Activated gamma-delta T cell treated with Interleukin-2 at 50 U/mL for 16 hours (primary cell): ENCODE results near the gene LRRC28.

Source experiments
- DNase-seq: peaks from one replicate; pipeline ENCODE4 v3.0.0-alpha.2; 2020

The LRRC28 gene

GRCh38 chr15:99307735-99308134 is 56.5 kb downstream of the LRRC28 start:
- no peak for DNase-seq

- DNase-seq, result no peak
Observed at GRCh38 chr15:99310745-99311144, 59.5 kb downstream of the LRRC28 start.

DNA sequence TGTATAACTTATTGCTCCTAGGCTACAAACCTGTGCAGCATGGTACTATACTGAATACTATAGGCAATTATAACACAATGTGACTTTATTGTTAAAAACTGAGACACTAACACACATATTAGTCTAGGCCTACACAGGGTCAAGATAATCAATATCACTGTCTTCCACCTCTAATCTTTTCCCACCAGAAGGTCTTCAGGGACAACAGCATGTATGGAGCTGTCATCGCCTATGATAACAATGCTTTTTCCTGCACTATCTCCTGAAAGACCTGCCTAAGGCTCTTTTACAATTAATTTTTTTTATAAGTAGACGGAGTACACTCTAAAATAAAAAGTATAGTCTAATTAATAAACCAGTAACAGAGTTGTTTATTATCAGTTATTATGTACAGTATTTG is 60.9 kb downstream of the LRRC28 start:
- no peak for DNase-seq

DNA sequence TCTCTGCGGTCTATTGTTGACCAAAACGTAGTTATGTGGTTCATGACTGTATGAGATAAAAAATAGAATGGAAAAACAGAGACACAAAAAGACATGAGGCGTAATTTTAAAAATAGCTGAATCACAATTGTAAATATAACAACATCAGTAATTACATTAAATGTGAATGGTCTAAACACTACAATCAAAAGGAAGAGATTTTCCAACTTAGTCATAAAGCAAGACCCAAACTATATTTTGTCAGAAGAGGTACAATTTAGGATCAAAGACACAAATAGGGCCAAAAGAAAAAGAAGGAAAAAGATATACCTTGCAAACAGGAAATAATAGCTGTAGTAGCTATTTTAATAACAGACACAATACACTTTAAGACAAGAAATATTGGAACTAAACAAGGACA is 61.5 kb downstream of the LRRC28 start:
- no peak for DNase-seq

DNA sequence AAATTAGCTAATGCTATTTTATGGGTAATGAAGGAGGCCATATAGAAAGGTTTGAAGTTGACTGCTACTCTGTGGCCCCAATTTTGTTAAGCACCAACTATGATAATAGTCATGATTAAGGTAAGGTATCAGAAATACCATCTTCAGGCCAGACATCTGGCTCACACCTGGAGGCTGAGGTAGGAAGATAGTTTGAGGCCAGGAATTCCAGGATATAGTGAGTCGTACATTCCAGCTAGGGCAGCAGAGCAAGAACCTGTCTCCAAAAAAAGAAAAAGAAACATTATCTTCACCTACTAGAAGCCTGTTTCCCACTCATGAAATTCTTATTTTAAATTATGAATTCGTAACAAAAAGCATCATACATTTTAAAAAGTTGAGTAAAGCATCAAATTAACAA is 64.4 kb downstream of the LRRC28 start:
- no peak for DNase-seq

DNA sequence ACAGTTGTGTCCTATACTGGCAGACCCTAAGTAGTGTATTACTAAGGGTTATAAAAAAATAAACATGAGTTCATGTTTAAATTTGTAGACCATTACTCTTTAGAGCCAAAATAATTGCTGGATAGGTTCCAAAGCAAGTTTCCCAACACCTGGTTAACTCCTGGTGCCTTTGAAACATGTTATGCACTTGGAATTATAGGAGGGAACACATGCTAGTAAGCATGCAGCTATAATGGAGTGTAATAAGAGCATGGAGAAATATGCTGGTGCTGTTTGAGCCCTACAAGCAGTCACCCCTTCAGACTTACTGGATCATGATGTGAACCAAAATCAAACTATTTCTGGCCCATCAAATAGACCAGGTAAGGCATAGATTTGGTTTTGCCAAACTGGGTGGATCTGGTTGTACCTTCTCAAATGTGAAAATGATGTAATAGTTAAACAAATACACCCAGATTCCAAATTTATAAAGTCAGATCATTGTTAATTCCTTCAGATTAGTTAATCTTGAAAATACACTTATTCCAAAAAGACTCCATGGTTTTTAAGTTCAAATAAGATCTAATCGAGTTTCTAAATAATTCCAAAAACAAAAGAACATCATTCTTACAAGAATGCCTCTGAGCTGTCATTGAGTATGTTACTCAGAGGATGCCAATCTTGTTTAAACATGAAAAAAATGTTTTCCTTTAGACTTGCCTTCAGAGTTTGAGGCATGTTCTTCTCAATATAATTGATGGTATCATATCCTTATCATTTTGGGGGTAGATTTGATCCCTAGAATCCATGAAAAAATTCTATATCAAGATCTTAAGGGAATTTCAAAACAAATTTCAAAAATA is 69.3 kb downstream of the LRRC28 start:
- no peak for DNase-seq

DNA sequence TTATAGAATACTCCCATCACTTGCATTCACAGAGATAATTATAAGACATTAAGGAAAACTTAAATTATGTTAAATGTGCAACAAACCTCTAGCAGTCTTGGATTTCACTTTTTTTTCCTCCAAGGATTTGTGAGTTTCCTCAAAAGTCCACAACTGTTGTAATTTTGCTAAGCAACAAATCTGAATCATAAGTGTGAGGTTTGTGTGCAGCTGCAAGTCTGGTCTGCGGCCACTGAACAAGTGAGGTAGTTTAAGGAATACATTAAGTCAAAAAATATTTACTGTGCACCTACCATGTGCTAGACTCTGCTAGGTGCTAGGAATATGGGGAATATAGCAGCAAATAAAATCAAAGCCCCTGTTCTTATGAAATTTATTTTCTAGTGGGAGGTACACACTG is 70.2 kb downstream of the LRRC28 start:
- no peak for DNase-seq

GRCh38 chr15:99322643-99323405 is 71.5 kb downstream of the LRRC28 start:
- DNase-seq, result no peak

DNA sequence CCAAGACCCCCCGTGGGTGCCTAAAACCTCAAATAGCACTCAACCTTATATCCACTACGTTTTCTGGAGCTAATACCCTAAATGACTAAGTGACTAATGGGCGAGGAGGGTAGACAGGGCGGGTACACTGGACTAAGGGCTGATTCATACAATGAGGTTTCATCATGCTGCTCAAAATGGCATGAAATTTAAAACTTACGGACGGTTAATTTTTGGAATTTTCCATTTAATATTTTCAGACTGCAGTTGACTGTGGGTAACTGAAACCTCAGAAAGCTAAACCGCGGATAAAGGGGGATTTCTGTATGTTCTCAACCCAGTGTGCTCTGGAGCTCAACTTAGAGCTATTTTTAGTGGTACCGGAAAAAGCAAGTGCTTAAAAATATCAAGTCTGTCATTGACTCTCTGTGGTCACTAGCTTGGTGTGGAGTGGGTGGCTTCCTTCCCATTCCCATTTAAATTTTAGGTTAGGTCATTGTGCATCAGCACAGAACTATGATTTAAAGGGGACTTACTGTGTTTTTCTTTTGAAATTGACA is 72.9 kb downstream of the LRRC28 start:
- no peak for DNase-seq

DNA sequence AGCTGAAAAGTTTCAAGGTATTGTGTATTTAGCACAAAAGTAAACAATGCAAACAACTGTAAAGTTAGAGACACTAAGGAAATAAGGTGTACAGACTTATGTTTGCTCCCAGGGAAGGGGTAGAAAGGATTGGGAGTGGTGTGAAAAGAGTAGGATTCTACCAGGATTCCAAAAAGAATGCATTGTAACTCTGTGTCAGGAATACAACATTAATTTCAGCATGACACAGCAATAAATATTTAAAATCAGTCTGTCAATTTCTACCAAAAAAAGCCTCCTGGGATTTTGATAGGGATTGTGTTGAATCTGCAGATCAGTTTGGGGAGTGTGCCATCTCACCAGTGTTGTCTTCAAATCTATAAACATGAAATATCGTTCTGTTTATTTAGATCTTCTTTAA is 73.4 kb downstream of the LRRC28 start:
- DNase-seq, result no peak

- DNase-seq, result no peak
Observed at GRCh38 chr15:99326235-99326634, 75.0 kb downstream of the LRRC28 start.

DNA sequence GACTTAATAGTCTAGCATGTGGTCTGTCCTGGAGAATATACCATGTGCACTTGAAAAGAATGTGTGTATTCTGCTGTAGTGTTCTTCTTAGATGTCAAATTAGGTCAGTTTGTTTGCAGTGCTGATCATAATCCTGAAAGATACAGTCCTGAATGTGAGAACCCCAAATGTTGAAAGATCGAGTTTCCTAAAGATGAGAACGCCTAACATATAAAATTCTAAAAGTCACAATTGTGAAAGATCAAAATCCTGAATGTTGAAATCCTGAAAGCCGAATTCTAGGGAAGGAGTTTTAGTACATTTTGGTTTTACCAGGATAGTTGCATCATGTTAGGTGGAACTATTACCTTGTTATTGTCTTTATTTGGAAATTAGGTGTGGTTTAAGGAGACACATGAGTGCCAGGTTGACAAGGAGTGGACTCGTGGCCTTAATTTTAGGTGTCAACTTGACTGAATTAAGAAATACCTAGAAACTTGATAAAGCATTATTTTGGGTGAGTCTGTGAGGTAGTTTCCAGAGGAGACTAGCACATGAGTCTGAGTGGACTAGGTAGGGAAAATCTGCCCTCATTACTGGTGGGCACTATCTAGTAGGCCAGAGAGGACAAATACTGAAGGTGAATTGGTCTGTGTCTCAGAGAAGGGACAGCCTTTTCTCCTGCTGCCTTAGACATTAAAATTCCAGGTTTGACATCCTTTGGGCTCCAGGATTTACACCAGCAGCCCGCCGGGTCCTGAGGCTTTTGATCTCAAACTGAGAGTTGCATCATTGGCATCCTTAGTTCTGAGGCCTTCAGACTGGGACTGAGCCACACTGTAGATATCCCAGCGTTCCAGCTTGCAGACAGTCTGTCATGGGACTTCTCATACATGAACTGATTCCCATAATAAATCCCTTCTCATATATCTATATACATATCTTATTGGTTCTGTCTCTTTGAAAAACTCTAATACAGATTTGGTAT is 77.1 kb downstream of the LRRC28 start:
- no peak for DNase-seq

DNA sequence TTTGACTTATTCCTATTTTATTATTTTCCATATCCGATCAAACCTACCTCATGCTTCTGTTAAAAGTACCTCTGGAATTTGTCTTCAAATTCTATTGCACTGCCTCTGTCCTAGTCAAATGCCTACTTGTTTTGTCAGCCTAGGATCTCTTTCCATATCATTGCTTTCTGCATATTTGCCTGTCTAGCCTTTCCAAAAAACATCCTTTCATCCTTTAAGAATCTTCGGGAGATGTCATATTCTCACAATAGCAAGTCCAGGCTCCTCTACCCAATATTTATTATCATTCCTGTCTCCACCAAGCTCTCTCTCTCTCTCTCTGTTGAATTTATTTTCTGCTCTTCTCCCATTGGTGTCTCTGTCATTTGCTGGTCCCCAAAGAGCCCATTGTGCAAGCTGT is 80.1 kb downstream of the LRRC28 start:
- no peak for DNase-seq

- no peak for DNase-seq
Observed at GRCh38 chr15:99333413-99333812, 82.1 kb downstream of the LRRC28 start.

GRCh38 chr15:99333981-99334380 is 82.7 kb downstream of the LRRC28 start:
- no peak for DNase-seq

GRCh38 chr15:99335508-99335907 is 84.2 kb downstream of the LRRC28 start:
- DNase-seq, result no peak

- no peak for DNase-seq
Observed at GRCh38 chr15:99336794-99337193, 85.5 kb downstream of the LRRC28 start.

DNA sequence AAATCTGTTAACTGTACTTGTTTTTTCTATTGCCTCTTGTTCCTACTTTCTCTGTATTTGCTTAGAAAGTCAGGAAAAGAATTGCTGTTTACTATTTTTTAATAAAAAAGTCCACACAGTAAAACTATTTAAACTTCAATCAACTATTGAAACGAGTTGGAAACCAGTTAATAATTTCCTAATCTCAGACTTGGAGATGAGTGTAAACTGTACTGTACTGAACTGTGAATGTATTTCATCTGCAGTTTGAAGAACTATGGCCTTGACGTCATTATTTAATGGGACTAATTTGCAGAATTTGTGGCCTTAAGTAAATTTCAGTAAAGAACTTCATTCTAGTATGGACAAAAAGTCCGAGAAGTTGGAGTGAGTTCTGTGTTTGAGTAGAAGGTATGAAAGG is 89.1 kb downstream of the LRRC28 start:
- no peak for DNase-seq

DNA sequence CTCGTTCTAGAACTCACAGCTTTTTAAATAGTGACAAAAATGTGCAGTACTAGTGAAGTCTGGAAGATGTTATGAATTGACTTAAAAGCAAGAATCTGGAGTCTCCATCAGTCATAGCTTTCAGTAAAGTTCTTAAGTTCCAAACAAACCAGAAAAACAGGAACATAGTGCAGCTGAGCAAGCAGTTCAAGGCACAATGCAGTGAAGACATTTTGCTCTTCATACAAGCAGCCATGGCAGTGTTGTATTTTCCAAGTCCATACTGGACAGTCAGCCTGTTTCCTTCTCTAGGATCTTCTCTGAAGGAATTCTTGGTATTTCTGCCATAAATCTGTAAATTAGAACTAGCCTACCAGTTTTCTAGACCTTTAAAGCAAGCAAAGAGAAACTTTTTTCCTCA is 90.5 kb downstream of the LRRC28 start:
- DNase-seq, result no peak

GRCh38 chr15:99343208-99343607 is 91.9 kb downstream of the LRRC28 start:
- no peak for DNase-seq

DNA sequence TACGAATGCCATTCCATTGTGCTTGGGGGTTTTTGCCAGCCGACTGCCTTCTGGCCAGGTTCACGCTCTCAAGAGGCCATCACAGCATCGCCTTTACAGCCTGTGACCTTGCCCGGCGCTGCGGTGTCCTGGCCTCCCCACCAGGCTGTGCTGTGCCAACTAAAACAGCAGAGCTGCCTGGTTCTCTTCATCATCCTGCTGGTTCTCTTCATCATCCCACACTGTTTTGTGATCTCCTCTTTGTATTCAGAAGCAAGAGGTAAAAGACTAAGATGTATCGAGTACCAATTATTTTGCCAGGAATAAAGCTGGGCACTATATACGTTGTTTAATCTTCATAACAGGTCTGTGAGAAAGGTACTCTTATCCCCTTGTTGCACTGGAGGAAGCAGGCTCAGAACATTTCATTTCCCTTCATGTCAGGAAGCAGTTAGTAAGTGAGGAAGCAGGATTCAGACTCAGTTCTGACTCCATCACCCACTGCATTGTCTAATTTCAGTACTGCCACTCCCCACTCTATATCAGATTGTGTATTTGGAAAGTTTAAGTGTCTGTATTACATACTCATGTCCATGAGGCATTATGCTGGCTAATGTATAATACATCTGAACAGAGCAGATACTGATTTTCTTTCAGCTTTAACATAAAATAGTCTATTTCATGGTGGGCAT is 92.7 kb downstream of the LRRC28 start:
- DNase-seq, result peak; percentile 36

DNA sequence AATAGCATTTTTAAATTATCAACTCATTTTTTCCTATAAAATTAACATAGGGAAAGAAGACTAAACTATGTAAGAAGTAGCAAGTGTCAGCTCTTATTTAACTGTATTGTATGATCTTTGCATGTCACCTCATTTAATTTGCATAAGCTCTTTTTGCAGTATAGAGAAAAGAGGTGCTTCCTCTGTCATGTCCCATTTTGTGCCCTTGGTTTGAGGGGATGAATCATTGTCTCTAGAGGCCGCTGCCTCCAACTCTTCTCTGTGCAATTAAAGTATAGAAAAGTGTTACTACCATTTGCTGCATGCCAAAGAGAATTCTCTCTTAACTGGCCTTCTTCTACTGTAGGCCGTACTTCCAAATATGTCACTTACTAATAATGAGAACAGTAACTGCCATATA is 93.4 kb downstream of the LRRC28 start:
- no peak for DNase-seq
